Measurements from ENCODE around the gene C12orf57. TPM values are rescaled to one million over a fixed set of nuclear protein-coding genes. Genes with fewer than 3 reads are reported as not detected.

C12orf57 gene
- total RNA-seq, 1 experiment from 2014 or later = 158 TPM

GRCh38 chr12:6941782-6942181 is 2.0 kb upstream of the C12orf57 start:
- Mint-ChIP-seq H3K4me1 (peaks cover 48% of the 10 kb centered on the region), H3K27ac (no peak overlapping the region), H3K9me3 (no peaks in the 10 kb centered on the region), H3K4me3 (no peak overlapping the region), H3K36me3 (peaks cover 15% of the 10 kb centered on the region), H3K27me3 (ENCODE audit: low read depth) (no peaks in the 10 kb centered on the region)
- TF ChIP-seq, protein P1, sequence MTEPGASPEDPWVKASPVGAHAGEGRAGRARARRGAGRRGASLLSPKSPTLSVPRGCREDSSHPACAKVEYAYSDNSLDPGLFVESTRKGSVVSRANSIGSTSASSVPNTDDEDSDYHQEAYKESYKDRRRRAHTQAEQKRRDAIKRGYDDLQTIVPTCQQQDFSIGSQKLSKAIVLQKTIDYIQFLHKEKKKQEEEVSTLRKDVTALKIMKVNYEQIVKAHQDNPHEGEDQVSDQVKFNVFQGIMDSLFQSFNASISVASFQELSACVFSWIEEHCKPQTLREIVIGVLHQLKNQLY (CRISPR knock-in tag; IDR thresholded peaks at IDR 0.05) = no peak
- TF ChIP-seq JAZF1 (CRISPR knock-in tag; IDR thresholded peaks at IDR 0.05) (no peak), GABPB1 (CRISPR knock-in tag; IDR thresholded peaks at IDR 0.05) (no peak)
- ChIA-PET POLR2A (interaction anchor here (0.8 to 6.2 kb wide), 4 partner anchors 16 to 28 kb away, joined by 3 to 167 read pairs (median 34); no protein-coding TSS in a partner anchor), CTCF (interaction anchor here (1.3 to 5.5 kb wide), 2 partner anchors 16 to 70 kb away, joined by 4 to 53 read pairs; partner anchors contain the start of gene SPSB2)
- no peak for ATAC-seq
- no peak for DNase-seq (ENCODE audit: low spot score)

DNA sequence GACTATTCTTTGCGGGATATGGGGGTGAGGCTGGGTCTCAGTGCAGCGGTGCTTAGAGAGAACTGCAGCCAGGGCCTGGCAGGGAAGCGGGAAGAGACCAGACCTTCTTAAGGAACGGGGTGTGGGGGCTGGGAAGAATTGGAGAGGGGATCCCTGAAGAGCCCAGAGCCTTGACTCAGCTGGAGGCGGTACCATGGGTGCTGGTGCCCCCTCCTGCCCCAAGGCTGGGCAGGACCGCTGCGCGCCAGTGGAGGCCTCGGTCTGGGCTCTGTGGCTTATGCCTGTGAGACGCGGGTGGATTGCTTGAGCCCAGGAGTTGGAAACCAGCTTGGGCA is 1.5 kb upstream of the C12orf57 start:
- Mint-ChIP-seq H3K27me3 (ENCODE audit: low read depth) (no peaks in the 10 kb centered on the region), H3K9me3 (no peaks in the 10 kb centered on the region), H3K4me3 (no peak overlapping the region), H3K27ac (peak overlapping the region; percentile 99), H3K36me3 (peaks cover 15% of the 10 kb centered on the region), H3K4me1 (peaks cover 49% of the 10 kb centered on the region)
- ChIA-PET POLR2A (interaction anchor here (2.7 to 6.2 kb wide), 3 partner anchors 17 to 166 kb away, joined by 19 to 167 read pairs (median 66); partner anchors contain the start of gene C1RL), CTCF (interaction anchor here (1.0 to 5.7 kb wide), 2 partner anchors 17 to 20 kb away, joined by 3 to 296 read pairs; no protein-coding TSS in a partner anchor)
- ATAC-seq (no peak), DNase-seq (ENCODE audit: low spot score) (no peak)
- TF ChIP-seq TEAD4 (CRISPR knock-in tag; IDR thresholded peaks at IDR 0.05) (no peak), TEAD1 (CRISPR knock-in tag; IDR thresholded peaks at IDR 0.05) (no peak), PRRX2 (CRISPR knock-in tag; IDR thresholded peaks at IDR 0.05) (0 out of 2 replicates have a peak, but pooled peaks have one; percentile 47), NR1H2 (CRISPR knock-in tag; IDR thresholded peaks at IDR 0.05) (no peak), FOXJ3 (CRISPR knock-in tag; IDR thresholded peaks at IDR 0.05; ENCODE audit: borderline replicate concordance) (no peak), PRDM15 (CRISPR knock-in tag; IDR thresholded peaks at IDR 0.05) (no peak)
- TF ChIP-seq, protein P2, sequence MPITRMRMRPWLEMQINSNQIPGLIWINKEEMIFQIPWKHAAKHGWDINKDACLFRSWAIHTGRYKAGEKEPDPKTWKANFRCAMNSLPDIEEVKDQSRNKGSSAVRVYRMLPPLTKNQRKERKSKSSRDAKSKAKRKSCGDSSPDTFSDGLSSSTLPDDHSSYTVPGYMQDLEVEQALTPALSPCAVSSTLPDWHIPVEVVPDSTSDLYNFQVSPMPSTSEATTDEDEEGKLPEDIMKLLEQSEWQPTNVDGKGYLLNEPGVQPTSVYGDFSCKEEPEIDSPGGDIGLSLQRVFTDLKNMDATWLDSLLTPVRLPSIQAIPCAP (CRISPR knock-in tag; IDR thresholded peaks at IDR 0.05) = no peak
- TF ChIP-seq, protein P3, sequence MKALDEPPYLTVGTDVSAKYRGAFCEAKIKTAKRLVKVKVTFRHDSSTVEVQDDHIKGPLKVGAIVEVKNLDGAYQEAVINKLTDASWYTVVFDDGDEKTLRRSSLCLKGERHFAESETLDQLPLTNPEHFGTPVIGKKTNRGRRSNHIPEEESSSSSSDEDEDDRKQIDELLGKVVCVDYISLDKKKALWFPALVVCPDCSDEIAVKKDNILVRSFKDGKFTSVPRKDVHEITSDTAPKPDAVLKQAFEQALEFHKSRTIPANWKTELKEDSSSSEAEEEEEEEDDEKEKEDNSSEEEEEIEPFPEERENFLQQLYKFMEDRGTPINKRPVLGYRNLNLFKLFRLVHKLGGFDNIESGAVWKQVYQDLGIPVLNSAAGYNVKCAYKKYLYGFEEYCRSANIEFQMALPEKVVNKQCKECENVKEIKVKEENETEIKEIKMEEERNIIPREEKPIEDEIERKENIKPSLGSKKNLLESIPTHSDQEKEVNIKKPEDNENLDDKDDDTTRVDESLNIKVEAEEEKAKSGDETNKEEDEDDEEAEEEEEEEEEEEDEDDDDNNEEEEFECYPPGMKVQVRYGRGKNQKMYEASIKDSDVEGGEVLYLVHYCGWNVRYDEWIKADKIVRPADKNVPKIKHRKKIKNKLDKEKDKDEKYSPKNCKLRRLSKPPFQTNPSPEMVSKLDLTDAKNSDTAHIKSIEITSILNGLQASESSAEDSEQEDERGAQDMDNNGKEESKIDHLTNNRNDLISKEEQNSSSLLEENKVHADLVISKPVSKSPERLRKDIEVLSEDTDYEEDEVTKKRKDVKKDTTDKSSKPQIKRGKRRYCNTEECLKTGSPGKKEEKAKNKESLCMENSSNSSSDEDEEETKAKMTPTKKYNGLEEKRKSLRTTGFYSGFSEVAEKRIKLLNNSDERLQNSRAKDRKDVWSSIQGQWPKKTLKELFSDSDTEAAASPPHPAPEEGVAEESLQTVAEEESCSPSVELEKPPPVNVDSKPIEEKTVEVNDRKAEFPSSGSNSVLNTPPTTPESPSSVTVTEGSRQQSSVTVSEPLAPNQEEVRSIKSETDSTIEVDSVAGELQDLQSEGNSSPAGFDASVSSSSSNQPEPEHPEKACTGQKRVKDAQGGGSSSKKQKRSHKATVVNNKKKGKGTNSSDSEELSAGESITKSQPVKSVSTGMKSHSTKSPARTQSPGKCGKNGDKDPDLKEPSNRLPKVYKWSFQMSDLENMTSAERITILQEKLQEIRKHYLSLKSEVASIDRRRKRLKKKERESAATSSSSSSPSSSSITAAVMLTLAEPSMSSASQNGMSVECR (CRISPR knock-in tag; IDR thresholded peaks at IDR 0.05; ENCODE audit: borderline replicate concordance) = no peak

- H3K4me3 Mint-ChIP-seq = peak overlapping the region; percentile 98
- peaks cover 45% of the 10 kb centered on the region for H3K4me1 Mint-ChIP-seq
- H3K27me3 Mint-ChIP-seq (ENCODE audit: low read depth) = no peaks in the 10 kb centered on the region
- ChIA-PET CTCF (interaction anchor here (0.6 to 5.7 kb wide), 11 partner anchors 14 to 201 kb away, joined by 3 to 296 read pairs (median 18); partner anchors contain the start of genes ATN1, C1RL, CDCA3 and SPSB2), POLR2A (interaction anchor here (0.9 to 6.2 kb wide), 22 partner anchors 9 to 190 kb away, joined by 3 to 167 read pairs (median 6); partner anchors contain the start of genes C1RL, CDCA3, EMG1 and ENO2)
- peak; percentile 77 for DNase-seq (ENCODE audit: low spot score)
- H3K9me3 Mint-ChIP-seq = no peaks in the 10 kb centered on the region
- peak; percentile 24 for ATAC-seq
- H3K36me3 Mint-ChIP-seq = peaks cover 15% of the 10 kb centered on the region
- peak overlapping the region; percentile 99 for H3K27ac Mint-ChIP-seq
- TF ChIP-seq NFATC4 (CRISPR knock-in tag; IDR thresholded peaks at IDR 0.05) (0 out of 2 replicates have a peak, but pooled peaks have one; percentile 0), KAT7 (CRISPR knock-in tag; IDR thresholded peaks at IDR 0.05; ENCODE audit: borderline replicate concordance) (0 out of 2 replicates have a peak, but pooled peaks have one; percentile 2)
- TF ChIP-seq, protein P4, sequence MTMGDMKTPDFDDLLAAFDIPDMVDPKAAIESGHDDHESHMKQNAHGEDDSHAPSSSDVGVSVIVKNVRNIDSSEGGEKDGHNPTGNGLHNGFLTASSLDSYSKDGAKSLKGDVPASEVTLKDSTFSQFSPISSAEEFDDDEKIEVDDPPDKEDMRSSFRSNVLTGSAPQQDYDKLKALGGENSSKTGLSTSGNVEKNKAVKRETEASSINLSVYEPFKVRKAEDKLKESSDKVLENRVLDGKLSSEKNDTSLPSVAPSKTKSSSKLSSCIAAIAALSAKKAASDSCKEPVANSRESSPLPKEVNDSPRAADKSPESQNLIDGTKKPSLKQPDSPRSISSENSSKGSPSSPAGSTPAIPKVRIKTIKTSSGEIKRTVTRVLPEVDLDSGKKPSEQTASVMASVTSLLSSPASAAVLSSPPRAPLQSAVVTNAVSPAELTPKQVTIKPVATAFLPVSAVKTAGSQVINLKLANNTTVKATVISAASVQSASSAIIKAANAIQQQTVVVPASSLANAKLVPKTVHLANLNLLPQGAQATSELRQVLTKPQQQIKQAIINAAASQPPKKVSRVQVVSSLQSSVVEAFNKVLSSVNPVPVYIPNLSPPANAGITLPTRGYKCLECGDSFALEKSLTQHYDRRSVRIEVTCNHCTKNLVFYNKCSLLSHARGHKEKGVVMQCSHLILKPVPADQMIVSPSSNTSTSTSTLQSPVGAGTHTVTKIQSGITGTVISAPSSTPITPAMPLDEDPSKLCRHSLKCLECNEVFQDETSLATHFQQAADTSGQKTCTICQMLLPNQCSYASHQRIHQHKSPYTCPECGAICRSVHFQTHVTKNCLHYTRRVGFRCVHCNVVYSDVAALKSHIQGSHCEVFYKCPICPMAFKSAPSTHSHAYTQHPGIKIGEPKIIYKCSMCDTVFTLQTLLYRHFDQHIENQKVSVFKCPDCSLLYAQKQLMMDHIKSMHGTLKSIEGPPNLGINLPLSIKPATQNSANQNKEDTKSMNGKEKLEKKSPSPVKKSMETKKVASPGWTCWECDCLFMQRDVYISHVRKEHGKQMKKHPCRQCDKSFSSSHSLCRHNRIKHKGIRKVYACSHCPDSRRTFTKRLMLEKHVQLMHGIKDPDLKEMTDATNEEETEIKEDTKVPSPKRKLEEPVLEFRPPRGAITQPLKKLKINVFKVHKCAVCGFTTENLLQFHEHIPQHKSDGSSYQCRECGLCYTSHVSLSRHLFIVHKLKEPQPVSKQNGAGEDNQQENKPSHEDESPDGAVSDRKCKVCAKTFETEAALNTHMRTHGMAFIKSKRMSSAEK (CRISPR knock-in tag; IDR thresholded peaks at IDR 0.05; ENCODE audit: borderline replicate concordance) = no peak
Measured at GRCh38 chr12:6943389-6943721, 467 bp upstream of the C12orf57 start.
